HEK293T (cell line): Measurements from ENCODE around the gene INSM2.

Experiments used
- CTCF ChIA-PET: fragments of 350-600 bp; formaldehyde crosslinking; extraction: SDS; loops from one replicate; lab custom pipeline; 2021; ENCODE audit warnings: antibody characterized with exemption, inconsistent platforms; lab: Yijun Ruan, JAX
- POLR2A ChIA-PET: fragments of 350-600 bp; formaldehyde crosslinking; extraction: SDS; loops from one replicate; lab custom pipeline; 2020; ENCODE audit warnings: antibody characterized with exemption, inconsistent platforms; lab: Yijun Ruan, JAX
- DNase-seq: peaks from one replicate; pipeline ENCODE4 v3.0.0; 2012; ENCODE audit warnings: mixed read lengths; ENCODE audit errors: extremely low spot score
- ARNT ChIP-seq: fragments of 450-650 bp; IDR thresholded peaks from 2 replicates; pipeline ENCODE4 v1.6.1; 2017; ENCODE audit warnings: mild to moderate bottlenecking
- BHLHE40 ChIP-seq: fragments of 450-650 bp; IDR thresholded peaks from 2 replicates; pipeline ENCODE4 v1.6.1; 2016; ENCODE audit warnings: mild to moderate bottlenecking, moderate library complexity, borderline replicate concordance
- CTBP1 ChIP-seq: fragments of 450-650 bp; IDR thresholded peaks from 2 replicates; pipeline ENCODE4 v1.6.1; 2016; ENCODE audit warnings: borderline replicate concordance
- ELF4 ChIP-seq: fragments of 450-650 bp; IDR thresholded peaks from 2 replicates; pipeline ENCODE4 v1.6.1; 2017; ENCODE audit warnings: antibody characterized with exemption
- FOXA1 ChIP-seq: fragments of 450-650 bp; IDR thresholded peaks from 2 replicates; pipeline ENCODE4 v1.6.1; 2016; ENCODE audit warnings: mild to moderate bottlenecking
- FOXK2 ChIP-seq: fragments of 450-650 bp; IDR thresholded peaks from 2 replicates; pipeline ENCODE4 v1.6.1; 2016; ENCODE audit warnings: mild to moderate bottlenecking
- FOXM1 ChIP-seq: fragments of 450-650 bp; IDR thresholded peaks from 2 replicates; pipeline ENCODE4 v1.6.1; 2017; ENCODE audit warnings: mild to moderate bottlenecking, borderline replicate concordance
- HDGF ChIP-seq: fragments of 450-650 bp; IDR thresholded peaks from 2 replicates; pipeline ENCODE4 v1.6.1; 2017; ENCODE audit warnings: antibody characterized with exemption, borderline replicate concordance
- L3MBTL2 ChIP-seq: fragments of 450-650 bp; conservative IDR thresholded peaks from 2 replicates; pipeline ENCODE4 v1.6.1; 2016; ENCODE audit warnings: mild to moderate bottlenecking
- LEF1 ChIP-seq: fragments of 450-650 bp; IDR thresholded peaks from 2 replicates; pipeline ENCODE4 v1.6.1; 2017; ENCODE audit warnings: mild to moderate bottlenecking, borderline replicate concordance
- NFRKB ChIP-seq: fragments of 450-650 bp; IDR thresholded peaks from 2 replicates; pipeline ENCODE4 v1.6.1; 2016; ENCODE audit warnings: mild to moderate bottlenecking, moderate library complexity
- SP1 ChIP-seq: fragments of 450-650 bp; IDR thresholded peaks from 2 replicates; pipeline ENCODE4 v1.6.1; 2017
- SUZ12 ChIP-seq: fragments of 450-650 bp; IDR thresholded peaks from 2 replicates; pipeline ENCODE4 v1.6.1; 2016; ENCODE audit warnings: mild to moderate bottlenecking
- TARDBP ChIP-seq: fragments of 450-650 bp; IDR thresholded peaks from 2 replicates; pipeline ENCODE4 v1.6.1; 2016
- ZNF384 ChIP-seq: fragments of 450-650 bp; IDR thresholded peaks from 2 replicates; pipeline ENCODE4 v1.6.1; 2016
- TF ChIP-seq, protein P1 (sequence below): fragments of 450-650 bp; IDR thresholded peaks from 2 replicates; pipeline ENCODE4 v1.6.1; 2016

The INSM2 gene

GRCh38 chr14:35549551-35549950 lies 15.6 kb downstream of the INSM2 start:
- CTCF ChIA-PET: interaction anchor here (1.3 kb wide), 1 partner anchor 15 kb away, joined by 3 read pairs; no protein-coding TSS in a partner anchor
- POLR2A ChIA-PET: no interaction called here
- TF ChIP-seq SUZ12 (no peak), FOXA1 (no peak), SP1 (no peak)
- DNase-seq: no peak

GRCh38 chr14:35551081-35551480 lies 17.1 kb downstream of the INSM2 start:
- no peak for TF ChIP-seq L3MBTL2
- TF ChIP-seq ZNF384: no peak
- no peak for TF ChIP-seq TARDBP
- no peak for TF ChIP-seq LEF1
- TF ChIP-seq CTBP1: no peak
- no peak for TF ChIP-seq SUZ12
- no peak for TF ChIP-seq NFRKB
- TF ChIP-seq FOXM1: no peak
- no peak for TF ChIP-seq ARNT
- no peak for TF ChIP-seq BHLHE40
- DNase-seq: no peak
- ChIA-PET POLR2A (no interaction called here), CTCF (interaction anchor here (0.5 kb wide), 1 partner anchor 73 kb away, joined by 3 read pairs; no protein-coding TSS in a partner anchor)

GRCh38 chr14:35553808-35554207 lies 19.8 kb downstream of the INSM2 start:
- DNase-seq: no peak
- CTCF ChIA-PET: no interaction called here
- TF ChIP-seq ARNT (no peak), FOXM1 (no peak), CTBP1 (no peak), HDGF (no peak), ELF4 (no peak), BHLHE40 (no peak), FOXK2 (no peak), LEF1 (no peak), FOXA1 (no peak), SP1 (no peak), TARDBP (no peak), L3MBTL2 (no peak)
- TF ChIP-seq, protein P1, sequence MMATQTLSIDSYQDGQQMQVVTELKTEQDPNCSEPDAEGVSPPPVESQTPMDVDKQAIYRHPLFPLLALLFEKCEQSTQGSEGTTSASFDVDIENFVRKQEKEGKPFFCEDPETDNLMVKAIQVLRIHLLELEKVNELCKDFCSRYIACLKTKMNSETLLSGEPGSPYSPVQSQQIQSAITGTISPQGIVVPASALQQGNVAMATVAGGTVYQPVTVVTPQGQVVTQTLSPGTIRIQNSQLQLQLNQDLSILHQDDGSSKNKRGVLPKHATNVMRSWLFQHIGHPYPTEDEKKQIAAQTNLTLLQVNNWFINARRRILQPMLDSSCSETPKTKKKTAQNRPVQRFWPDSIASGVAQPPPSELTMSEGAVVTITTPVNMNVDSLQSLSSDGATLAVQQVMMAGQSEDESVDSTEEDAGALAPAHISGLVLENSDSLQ: no peak
- POLR2A ChIA-PET: no interaction called here

DNA sequence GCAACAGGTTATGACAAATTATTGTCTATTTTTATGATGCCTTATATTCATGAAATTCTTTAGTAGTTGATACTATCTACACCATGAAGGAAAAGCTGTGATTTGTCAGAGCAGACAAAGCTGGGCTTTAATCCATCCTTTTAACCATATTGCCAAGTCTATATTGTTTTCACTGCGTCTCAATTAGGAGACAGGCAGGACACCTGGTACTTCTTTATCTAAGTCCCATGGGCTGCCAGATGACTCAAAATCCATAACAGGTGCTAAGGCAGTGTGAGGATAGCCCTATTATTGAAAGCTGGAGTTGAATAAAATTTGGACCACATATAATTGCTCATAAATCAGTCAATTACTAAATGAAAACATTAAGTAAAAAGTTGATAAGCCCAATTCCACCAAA lies 22.6 kb downstream of the INSM2 start:
- POLR2A ChIA-PET: no interaction called here
- TF ChIP-seq HDGF: no peak
- no peak for TF ChIP-seq BHLHE40
- no peak for TF ChIP-seq L3MBTL2
- no peak for TF ChIP-seq CTBP1
- no peak for TF ChIP-seq ZNF384
- TF ChIP-seq FOXA1: no peak
- TF ChIP-seq ELF4: no peak
- TF ChIP-seq, protein P1: no peak
- no peak for TF ChIP-seq LEF1
- TF ChIP-seq TARDBP: no peak
- TF ChIP-seq FOXK2: no peak
- no peak for TF ChIP-seq ARNT
- no peak for TF ChIP-seq SP1
- no peak for TF ChIP-seq NFRKB
- TF ChIP-seq SUZ12: no peak
- no peak for TF ChIP-seq FOXM1
- no peak for DNase-seq
- CTCF ChIA-PET: no interaction called here

DNA sequence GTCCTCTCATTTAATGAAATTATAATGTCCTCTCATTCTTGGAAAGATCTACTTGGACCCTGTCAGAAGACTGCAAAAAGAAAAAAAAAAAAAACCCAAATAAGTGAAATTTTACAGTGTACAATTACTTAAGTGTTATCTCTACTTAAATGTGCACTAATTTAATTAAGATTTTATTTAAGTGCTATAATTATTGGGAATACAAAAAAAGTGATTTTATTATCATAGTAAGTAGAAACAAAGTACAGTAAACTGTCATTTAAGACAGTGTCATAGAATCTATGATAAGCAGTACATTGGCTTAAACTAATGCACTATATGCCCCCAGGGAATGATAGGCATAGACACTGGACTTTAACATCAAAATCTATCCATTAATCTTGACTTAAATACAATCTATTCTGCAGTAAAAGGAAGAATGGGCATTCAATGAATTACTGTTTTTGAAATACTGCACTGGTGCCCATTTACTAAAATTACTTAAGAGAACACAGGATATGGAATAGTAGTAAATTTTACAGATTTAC lies 23.3 kb downstream of the INSM2 start:
- ChIA-PET POLR2A (no interaction called here), CTCF (no interaction called here)
- no peak for DNase-seq
- TF ChIP-seq BHLHE40: no peak
- TF ChIP-seq ELF4: no peak
- TF ChIP-seq L3MBTL2: no peak

DNA sequence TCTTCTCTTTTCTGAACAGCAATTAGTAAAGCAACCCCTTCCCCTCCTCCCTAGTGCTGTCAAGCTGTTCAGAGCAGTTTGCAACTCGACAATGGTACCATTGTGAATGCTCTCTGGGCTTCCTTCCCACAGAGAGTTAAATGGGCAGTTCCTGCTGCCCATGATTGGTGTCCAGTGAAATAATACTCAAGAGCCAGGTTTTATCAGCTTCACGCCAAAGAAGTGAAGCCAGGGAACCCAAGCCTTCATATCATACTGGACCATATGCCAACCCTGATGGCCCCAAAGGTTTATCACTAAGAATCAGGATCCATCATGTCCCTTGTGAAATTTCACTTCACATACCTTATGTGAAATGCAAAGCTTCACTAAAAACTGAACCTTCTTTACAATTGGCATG lies 24.7 kb downstream of the INSM2 start:
- DNase-seq: no peak
- TF ChIP-seq BHLHE40: no peak
- TF ChIP-seq FOXK2: no peak
- ChIA-PET CTCF (no interaction called here), POLR2A (no interaction called here)

GRCh38 chr14:35565871-35566464 lies 32.0 kb downstream of the INSM2 start:
- no peak for DNase-seq
- TF ChIP-seq ELF4 (no peak), BHLHE40 (no peak), SP1 (no peak), ZNF384 (no peak), TARDBP (no peak), FOXA1 (no peak), NFRKB (no peak)
- TF ChIP-seq, protein P1: no peak
- ChIA-PET CTCF (no interaction called here), POLR2A (no interaction called here)
